GM18867 (cell line): ENCODE measurements around the gene ADSS1.

Experiments used
- ATAC-seq: cut with Tn5 transposase; IDR thresholded peaks from one replicate; pipeline ENCODE4 v1.9.1; 2021; ENCODE audit warnings: mild to moderate bottlenecking, moderate library complexity; ENCODE audit not compliant: unreplicated experiment

Gene ADSS1

DNA sequence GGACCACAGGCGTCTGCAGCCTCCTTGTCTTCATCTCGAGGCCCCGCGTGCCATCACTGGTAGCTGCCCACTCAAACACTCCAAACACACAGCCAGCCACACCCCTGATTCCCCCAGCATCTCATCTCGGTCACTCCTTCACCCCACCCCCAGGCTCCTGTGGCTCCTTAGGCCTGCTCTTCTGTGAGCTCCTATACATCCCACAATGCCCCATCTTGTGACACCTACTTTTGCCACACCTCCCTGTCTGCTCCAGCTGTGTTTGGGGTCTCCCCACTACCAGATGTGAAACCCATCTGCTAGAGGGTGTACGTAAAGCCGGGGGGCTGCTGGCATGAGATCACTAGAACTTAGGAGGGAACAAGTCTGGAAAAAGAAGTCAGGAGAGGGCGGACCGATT lies 67.4 kb downstream of the ADSS1 start:
- ATAC-seq: no peak

DNA sequence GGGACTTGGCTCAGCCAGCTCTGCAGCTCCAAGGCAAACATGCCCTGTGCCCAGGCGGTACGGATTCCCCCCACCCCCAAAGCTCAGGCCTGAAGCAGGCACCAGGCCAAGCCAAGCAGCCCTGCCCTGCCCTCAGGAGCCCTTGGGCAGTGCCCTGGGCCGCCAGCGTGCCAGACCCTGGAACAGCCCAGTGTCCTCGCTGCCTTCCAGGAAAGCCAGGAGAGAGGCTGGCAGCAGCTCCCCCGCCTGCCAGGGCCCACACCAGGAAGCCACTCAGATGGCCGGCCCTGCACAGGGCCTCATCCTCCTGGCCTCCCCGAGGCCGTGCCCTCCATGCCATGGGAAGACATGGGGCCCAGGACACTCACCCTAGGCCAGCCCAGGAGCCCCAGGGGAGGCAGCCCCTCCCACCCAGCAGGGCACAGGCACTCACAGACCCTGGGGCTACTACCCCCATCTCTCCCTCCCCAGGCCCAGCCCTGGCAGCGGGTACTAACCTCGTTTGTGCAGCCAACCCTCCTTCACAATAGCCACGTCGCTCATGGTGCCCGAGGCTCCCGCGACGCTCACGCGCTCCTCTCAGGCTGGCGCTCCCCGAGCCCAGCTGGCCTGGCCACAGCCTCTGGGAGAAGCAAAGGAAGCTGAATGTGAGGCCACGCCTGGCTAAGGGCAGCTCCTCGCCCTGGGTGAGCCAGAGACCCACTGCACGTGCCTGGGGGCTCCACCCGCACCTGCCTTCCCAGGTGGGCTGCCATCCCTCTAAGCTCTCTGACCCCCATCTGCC lies 68.3 kb downstream of the ADSS1 start:
- no peak for ATAC-seq

DNA sequence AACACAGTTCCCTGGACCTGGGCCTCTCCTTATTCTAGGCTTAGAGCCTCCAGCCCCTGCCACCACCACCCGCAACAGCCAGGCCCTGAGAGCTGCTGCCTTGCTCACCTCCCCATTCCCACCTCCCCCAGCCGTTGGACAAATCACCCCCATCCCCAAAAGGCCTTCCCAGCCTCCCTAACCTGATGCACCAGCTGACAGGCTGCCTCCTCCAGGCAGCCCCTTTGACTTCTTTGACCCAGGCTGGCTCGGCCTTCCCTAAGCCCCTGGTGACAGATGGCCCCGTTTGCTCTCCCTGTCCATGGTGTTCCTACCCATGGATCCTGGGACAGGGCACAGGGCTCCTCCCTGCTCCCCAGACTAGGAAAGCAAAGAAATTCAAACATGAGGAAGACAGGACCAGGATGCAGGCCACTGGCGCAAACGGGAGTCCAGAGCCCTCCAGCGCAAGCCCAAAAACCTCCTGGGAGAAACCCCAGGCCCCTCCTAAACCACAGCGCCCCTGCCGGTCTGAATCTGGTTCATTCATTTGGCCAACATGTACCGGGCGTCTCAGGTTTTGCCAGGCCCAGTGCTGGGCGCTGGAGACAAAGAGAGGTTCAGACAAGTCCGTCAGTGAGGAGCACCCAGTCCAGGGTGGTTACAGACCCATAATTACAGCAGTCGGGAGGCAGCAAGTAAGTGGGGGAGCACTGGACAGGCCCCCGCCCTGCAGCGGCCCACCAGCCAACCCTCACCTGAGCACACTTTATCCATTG lies 69.1 kb downstream of the ADSS1 start:
- ATAC-seq: no peak

DNA sequence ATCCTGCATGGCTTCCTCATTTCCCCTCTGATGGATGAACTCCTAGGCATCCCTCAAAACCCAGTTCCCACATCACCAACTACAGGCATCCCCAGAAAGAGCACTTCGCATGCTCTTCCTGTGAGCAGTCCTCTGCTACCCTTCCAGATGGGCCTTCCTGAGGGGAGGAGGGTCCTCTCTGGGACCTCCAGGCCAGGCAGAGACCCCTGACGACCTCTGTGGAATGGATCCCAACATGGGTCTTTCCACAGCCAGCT lies 69.6 kb downstream of the ADSS1 start:
- no peak for ATAC-seq

DNA sequence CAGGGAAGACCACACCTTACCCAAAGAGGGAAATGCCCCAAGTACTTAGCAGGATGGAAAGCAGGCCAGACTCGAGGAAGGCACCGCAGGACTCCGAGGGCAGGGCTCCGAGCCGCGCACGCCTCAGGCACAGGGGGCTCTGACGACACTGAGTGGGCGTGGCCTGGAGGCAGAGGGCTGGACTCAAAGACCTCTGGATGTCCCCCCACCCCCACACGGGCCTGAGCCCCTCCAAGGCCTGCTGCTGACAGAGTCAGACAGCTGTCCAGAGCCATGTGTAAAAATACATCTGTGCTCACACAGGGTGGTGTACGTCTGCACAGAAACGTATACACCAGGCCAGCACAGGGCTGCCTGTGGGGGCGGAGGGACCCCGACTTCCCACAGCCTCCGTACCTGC lies 70.1 kb downstream of the ADSS1 start:
- no peak for ATAC-seq

DNA sequence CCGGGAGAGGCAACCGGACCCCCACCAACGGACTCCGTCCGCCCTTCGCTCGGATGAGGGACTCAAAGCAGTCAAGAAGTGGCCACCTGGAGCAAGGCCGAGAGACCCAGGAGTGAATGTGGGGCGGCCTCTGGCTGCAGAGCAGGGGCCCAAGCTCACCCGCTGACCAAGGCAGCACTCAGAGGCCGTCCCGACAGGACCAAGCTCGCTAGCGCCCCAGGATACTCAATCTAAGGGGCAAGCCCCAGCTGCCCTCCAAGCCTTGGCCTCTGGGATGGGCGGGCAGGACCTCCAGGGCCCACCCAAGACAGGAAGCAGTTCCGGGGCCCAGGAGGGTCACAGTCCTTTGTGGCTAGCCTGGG lies 70.6 kb downstream of the ADSS1 start:
- ATAC-seq: peak; percentile 9

DNA sequence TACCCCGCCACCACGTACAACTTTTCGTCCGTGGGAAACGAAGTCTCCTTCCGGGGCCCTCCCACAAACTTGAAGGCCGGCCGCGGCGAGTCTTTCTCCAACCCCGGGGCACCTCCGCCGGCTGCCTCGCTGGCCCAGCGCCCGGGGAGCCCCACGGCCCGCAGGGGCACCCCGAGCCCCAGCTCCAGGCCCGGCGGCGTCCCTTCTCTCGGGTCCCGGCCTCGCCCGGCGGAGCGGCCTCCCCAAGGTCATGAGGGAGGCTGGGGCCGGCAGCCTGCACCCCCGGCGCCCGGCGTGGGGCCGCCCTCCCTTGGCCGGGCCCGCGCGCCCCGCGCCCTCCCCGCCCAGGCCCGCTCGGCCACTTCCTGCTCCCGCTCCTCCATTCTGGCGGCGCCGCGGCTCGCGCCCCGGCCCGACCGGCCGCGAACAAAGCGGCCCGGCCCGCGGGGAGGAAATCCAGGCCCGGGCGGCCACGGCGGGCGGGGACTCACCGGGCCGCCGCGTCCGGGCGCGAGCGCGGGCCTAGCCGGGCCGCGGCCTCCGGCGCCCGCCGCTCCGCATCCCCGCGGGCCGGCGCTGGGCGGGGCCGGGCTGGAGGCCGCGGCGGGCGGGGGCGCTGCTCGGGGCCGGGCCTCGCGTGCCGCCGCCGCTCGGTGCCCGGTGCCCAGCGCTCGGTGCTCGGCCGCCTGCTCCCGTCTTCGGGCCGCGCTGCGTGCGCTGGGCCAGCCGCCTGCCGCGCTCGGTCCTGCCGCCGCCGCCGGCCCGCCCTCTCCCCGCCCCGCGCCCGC lies 71.2 kb downstream of the ADSS1 start, which contains the start of gene AKT1:
Gene AKT1, minus strand, starts transcription at position 756 of the 788 bp plus-strand sequence. CDS start 3,105 bp downstream, outside the sequence.
- peak; percentile 35 for ATAC-seq

DNA sequence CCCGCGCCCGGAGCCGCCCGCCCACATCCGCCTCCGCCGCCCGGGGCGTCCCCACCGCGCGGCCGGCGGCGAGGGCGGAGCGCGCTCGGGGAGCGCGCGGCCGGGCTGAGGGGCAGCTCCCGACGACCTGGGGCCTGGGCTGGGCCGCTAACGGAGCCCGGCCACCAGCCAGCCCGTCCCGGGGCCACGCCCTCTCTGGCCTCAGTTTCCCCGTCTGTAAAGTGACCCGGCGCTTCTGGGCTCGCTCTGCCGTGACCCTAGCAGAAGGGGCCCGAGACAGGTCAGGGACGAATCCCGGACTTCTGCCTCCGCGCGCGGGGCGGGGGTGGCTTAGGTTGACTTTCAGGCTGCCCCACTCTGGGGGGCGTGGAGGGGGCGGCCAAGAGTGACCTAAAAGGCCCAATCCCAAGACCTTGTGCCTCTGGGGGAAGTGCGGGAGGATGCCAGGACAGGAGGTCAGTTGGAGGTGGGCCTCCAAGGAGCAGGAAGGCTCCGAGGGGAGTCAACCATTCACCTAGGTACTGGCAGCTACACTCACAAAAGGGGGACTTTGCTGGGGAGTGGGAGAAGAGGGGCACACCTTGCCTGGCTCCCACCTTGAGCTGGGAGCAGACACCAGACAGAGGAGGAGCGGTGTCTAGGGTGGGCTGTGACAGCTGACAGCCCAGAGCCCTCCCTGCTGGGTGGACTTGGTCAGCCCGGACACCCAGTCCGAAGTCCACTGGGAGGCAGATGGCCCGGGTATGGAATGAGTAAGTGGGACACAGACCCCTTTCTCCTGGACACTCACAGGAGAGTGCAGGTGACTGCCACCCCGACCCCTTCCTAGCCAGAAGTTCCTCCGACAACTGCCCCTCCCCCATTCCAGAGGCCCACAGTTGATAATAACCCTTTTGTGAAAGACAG lies 72.0 kb downstream of the ADSS1 start:
- peak; percentile 38 for ATAC-seq

DNA sequence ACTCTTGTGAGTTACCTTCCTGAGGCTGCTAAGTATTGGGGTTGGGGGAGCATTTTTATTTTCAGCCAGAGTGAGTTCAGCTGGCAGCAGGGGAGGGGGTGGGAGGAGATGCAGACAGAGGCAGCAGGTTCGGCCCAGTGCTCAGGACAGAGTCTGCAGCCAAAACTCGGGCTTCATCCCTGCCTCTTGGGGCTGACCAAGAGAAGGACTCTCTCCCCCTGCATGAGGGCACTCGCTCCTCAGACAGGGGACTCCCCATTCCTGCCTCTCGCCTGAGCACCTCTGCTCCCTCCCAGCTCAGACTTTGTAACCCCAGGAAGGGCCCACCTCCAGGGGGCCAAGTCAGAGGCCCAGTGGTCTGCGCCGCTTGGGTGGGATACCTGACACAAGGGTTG lies 72.7 kb downstream of the ADSS1 start:
- no peak for ATAC-seq
